ENCODE data around the gene PLPP7. TPM values are rescaled to one million over a fixed set of nuclear protein-coding genes. Genes with fewer than 3 reads are reported as not detected.
"Not testable (repeated sequence)": the region's sequence is repeated elsewhere in the genome, so short reads cannot be mapped to it uniquely, and the experiment has no call there.

PLPP7 gene
- total RNA-seq, 4 donors from 2014 or later: 3.8 to 14.0 (median 6.5) TPM

DNA sequence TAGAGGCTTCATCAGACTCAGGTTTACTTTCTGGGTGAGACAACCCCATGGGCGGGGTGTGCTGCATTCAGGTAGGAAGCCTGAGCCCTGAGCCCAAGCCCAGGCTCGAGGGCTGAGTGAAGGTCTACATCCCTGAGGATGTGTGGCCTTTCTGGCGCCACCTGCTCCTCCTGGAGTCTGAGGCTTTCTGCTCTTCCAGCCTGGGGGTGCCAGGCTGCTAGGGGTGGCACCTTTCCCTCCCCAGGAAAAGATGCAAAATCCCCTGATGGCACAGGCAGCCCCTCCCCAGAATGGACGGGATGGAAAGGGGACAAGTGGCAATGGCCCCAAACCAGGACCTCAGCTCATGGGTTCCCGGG, 60.0 kb downstream of the PLPP7 start:
- TF ChIP-seq, protein P1, sequence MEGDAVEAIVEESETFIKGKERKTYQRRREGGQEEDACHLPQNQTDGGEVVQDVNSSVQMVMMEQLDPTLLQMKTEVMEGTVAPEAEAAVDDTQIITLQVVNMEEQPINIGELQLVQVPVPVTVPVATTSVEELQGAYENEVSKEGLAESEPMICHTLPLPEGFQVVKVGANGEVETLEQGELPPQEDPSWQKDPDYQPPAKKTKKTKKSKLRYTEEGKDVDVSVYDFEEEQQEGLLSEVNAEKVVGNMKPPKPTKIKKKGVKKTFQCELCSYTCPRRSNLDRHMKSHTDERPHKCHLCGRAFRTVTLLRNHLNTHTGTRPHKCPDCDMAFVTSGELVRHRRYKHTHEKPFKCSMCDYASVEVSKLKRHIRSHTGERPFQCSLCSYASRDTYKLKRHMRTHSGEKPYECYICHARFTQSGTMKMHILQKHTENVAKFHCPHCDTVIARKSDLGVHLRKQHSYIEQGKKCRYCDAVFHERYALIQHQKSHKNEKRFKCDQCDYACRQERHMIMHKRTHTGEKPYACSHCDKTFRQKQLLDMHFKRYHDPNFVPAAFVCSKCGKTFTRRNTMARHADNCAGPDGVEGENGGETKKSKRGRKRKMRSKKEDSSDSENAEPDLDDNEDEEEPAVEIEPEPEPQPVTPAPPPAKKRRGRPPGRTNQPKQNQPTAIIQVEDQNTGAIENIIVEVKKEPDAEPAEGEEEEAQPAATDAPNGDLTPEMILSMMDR (IDR thresholded peaks at IDR 0.05): no peak
- ATAC-seq (ENCODE audit: low FRiP score): no peak
- no peak for DNase-seq (ENCODE audit: low spot score)

- TF ChIP-seq, protein P1 (IDR thresholded peaks at IDR 0.05): peak in 1 of 3 donors; percentile 30
- peak; percentile 80 for ATAC-seq (ENCODE audit: low FRiP score)
- peak; percentile 85 for DNase-seq (ENCODE audit: low spot score)
These were observed 60.5 kb downstream of the PLPP7 start for GRCh38 chr9:131349881-131350563.

DNA sequence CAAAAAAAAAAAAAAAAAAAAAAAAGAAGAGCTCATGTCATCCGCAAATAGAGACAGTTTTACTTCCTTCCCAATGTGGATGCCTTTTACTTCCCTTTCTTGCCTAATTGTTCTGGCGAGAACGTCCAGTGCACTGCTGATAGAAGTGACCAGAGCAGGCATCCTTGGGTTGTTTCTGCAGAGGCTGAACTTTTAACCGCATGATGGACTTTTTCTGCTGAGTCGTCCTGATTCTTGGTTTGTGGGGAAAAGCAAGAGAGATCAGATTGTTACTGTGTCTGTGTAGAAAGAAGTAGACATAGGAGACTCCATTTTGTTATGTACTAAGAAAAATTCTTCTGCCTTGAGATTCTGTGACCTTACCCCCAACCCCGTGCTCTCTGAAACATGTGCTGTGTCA, 67.0 kb downstream of the PLPP7 start:
- ATAC-seq (ENCODE audit: low FRiP score); DNase-seq (ENCODE audit: low spot score): not testable (repeated sequence)

- DNase-seq (ENCODE audit: low spot score): no peak
- TF ChIP-seq, protein P1 (IDR thresholded peaks at IDR 0.05): no peak
- no peak for ATAC-seq (ENCODE audit: low FRiP score)
These were observed 69.0 kb downstream of the PLPP7 start for GRCh38 chr9:131358556-131358955.

Other genes starting within 250 kb of the PLPP7 start
- gene AIF1L, start 193.2 kb upstream of the PLPP7 start, total RNA-seq: 100 to 1,000 TPM in 1 of 4 donors, 10 to 100 TPM in 3; 19.9 to 121 (median 38.4) TPM
- 10 to 100 TPM; 27.4 to 78.3 (median 47.4) TPM for gene NUP214, start 164.1 kb upstream of the PLPP7 start, total RNA-seq
- 1 to 10 TPM; 1.9 to 9.9 (median 5.5) TPM for gene FAM78A, start 13.2 kb upstream of the PLPP7 start, total RNA-seq
- gene PRRC2B, start 104.4 kb downstream of the PLPP7 start, total RNA-seq: 100 to 1,000 TPM in 2 of 4 donors, 10 to 100 TPM in 2; 80.7 to 126 (median 100) TPM
- 10 to 100 TPM; 18.7 to 23.5 (median 19.7) TPM for gene POMT1, start 213.2 kb downstream of the PLPP7 start, total RNA-seq
- gene UCK1, start 241.5 kb downstream of the PLPP7 start, total RNA-seq: 10 to 100 TPM; 25.0 to 38.5 (median 32.7) TPM

Measured in omental fat pad (tissue), 4 donors.